Right lobe of liver (tissue), 6 donors: ENCODE results near the gene TRABD. TPM values are rescaled to one million over a fixed set of nuclear protein-coding genes. Genes with fewer than 3 reads are reported as not detected.
A peak's percentile ranks its signal among the peaks of the same experiment; 100 is the strongest.

Experiments
- ATAC-seq, 4 donors: fragments of 200-7000 bp; cut with Tn5 transposase; one replicate each; pipeline ENCODE4 v1.9.1; 2020; ENCODE audit warnings: mild to moderate bottlenecking in 4 of 4, moderate library complexity in 4 of 4
- DNase-seq, 3 donors: peaks; one replicate each; pipeline ENCODE4 v3.0.0-alpha.2; 2020
- H3K27ac ChIP-seq, 3 donors: fragments of 200-600 bp; one replicate each; pipeline ENCODE4 v1.8.0; 2022
- H3K27me3 ChIP-seq, 2 donors: fragments of 200-600 bp; one replicate each; pipeline ENCODE4 v1.8.0; 2022
- H3K36me3 ChIP-seq, 4 donors: fragments of 200-600 bp; sonication (generic) in 1 of 4; one replicate each; pipeline versions ENCODE4 v1.5.1 to v1.8.0; 2017 to 2022; ENCODE audit warnings: control low read depth in 1 of 4
- H3K4me1 ChIP-seq, 4 donors: fragments of 200-600 bp; sonication (generic) in 1 of 4; one replicate each; pipeline versions ENCODE4 v1.5.1 to v1.8.0; 2017 to 2022; ENCODE audit warnings: control low read depth in 1 of 4
- H3K4me3 ChIP-seq, 3 donors: fragments of 200-600 bp; one replicate each; pipeline ENCODE4 v1.8.0; 2022
- H3K9me3 ChIP-seq, 4 donors: fragments of 200-600 bp; sonication (generic) in 1 of 4; one replicate each; pipeline versions ENCODE4 v1.5.1 to v1.8.0; 2017 to 2022; ENCODE audit warnings: control low read depth in 1 of 4
- CTCF ChIP-seq, 4 donors: fragments of 200-600 bp in 3 of 4; fragments of 450-650 bp in 1 of 4; IDR thresholded peaks; one replicate each; pipeline versions ENCODE4 v1.5.1 to v1.8.0; 2016 to 2022; ENCODE audit warnings: antibody characterized with exemption in 4 of 4, mild to moderate bottlenecking in 2 of 4
- POLR2A ChIP-seq: fragments of 450-650 bp; IDR thresholded peaks from one replicate; pipeline ENCODE4 v1.6.1; 2017; ENCODE audit warnings: antibody characterized with exemption, mild to moderate bottlenecking
- WGBS: methylation state at CpG from one replicate; pipeline ENCODE4 v1.1.6; 2018; ENCODE audit warnings: low coverage, low lambda C conversion rate; ENCODE audit not compliant: insufficient coverage; ENCODE audit errors: missing lambda C conversion rate; 5-methylcytosine and 5-hydroxymethylcytosine counted together
- intact Hi-C, 2 donors: fragments of 100-400 bp; cut with DNase I; formaldehyde crosslinking; loops; one replicate each; pipeline versions ENCODE4 v1.11.2 to v1.14.1; 2022
- total RNA-seq, 6 experiments: library from RNA; depleted of rRNA in 2 of 6; stranded (reverse); fragments of >200 nt in 2 of 6; fragmentation: NEBNext Ultra II Directional in 3 of 6; extraction: Animal tissue kit (Norgen Biotek cat#: 25700) in 3 of 6; gene quantifications; one replicate each; pipeline versions ENCODE4 v1.1.0 to v1.2.4, GENCODE V29; 2016 to 2023
- donor health status: DM: no; HTN: yes; CAD: no.
- donor health status: DM: no; HTN: no; CAD: no.
- donor health status: DM: no; HTN: no; CAD: no.
- donor health status: DM: no; HTN: yes; CAD: no.
- donor health status: DM: no; HTN: yes; CAD: no.

TRABD gene
- total RNA-seq, 6 experiments from 2014 or later, result 18.9 to 30.2 (median 22.8) TPM

- ATAC-seq (no peak), DNase-seq (no peak)
- TF ChIP-seq POLR2A (no peak), CTCF (IDR thresholded peaks at IDR 0.05) (no peak)
- WGBS, result no CpG with 5 or more reads among the region's 6 CpGs
- peaks cover 0 to 15% (median 0%) of the 10 kb centered on the region in 4 donors for H3K4me1 ChIP-seq
- H3K27ac ChIP-seq, result no peak overlapping the region
- no peaks in the 10 kb centered on the region for H3K36me3 ChIP-seq
- H3K9me3 ChIP-seq, result no peaks in the 10 kb centered on the region
- intact Hi-C loops, result no loop called here
- H3K27me3 ChIP-seq, result no peaks in the 10 kb centered on the region
- no peak overlapping the region for H3K4me3 ChIP-seq
Measured at GRCh38 chr22:50175191-50175461, 10.6 kb upstream of the TRABD start.

GRCh38 chr22:50175921-50176849 lies 9.5 kb upstream of the TRABD start:
- no peak for ATAC-seq
- Histone ChIP-seq H3K4me3 (no peak overlapping the region), H3K27me3 (no peaks in the 10 kb centered on the region), H3K9me3 (no peaks in the 10 kb centered on the region), H3K4me1 (peaks cover 0 to 10% (median 0%) of the 10 kb centered on the region in 4 donors), H3K27ac (no peak overlapping the region), H3K36me3 (no peaks in the 10 kb centered on the region)
- peak in 2 of 3 donors; percentile 43 to 44 for DNase-seq
- WGBS, result 96% methylated on average over 7 of the region's 27 CpGs
- intact Hi-C loops, result no loop called here
- no peak for TF ChIP-seq POLR2A
- no peak for TF ChIP-seq CTCF (IDR thresholded peaks at IDR 0.05)

GRCh38 chr22:50176850-50177536 lies 8.7 kb upstream of the TRABD start:
- H3K36me3 ChIP-seq, result no peaks in the 10 kb centered on the region
- H3K27me3 ChIP-seq, result no peaks in the 10 kb centered on the region
- no peaks in the 10 kb centered on the region for H3K9me3 ChIP-seq
- H3K4me1 ChIP-seq, result peaks cover 0 to 4% (median 0%) of the 10 kb centered on the region in 4 donors
- TF ChIP-seq POLR2A (no peak), CTCF (IDR thresholded peaks at IDR 0.05) (no peak)
- WGBS, result 92% methylated on average over 9 of the region's 76 CpGs
- DNase-seq (peak in 2 of 3 donors; percentile 40 to 53), ATAC-seq (no peak)
- H3K4me3 ChIP-seq, result no peak overlapping the region
- no peak overlapping the region for H3K27ac ChIP-seq
- intact Hi-C loops, result no loop called here

- Histone ChIP-seq H3K4me1 (no peaks in the 10 kb centered on the region), H3K36me3 (no peaks in the 10 kb centered on the region), H3K4me3 (no peak overlapping the region), H3K9me3 (no peaks in the 10 kb centered on the region), H3K27me3 (no peaks in the 10 kb centered on the region), H3K27ac (no peak overlapping the region)
- ATAC-seq (no peak), DNase-seq (peak in 2 of 3 donors; percentile 25 to 49)
- TF ChIP-seq POLR2A, result no peak
- no peak for TF ChIP-seq CTCF (IDR thresholded peaks at IDR 0.05)
- WGBS, result 93% methylated on average over 35 of the region's 98 CpGs
- intact Hi-C loops, result no loop called here
Measured at GRCh38 chr22:50177537-50178470, 7.9 kb upstream of the TRABD start.
